Measurements from ENCODE around the gene EXOC3L1.

The EXOC3L1 gene

GRCh38 chr16:67163164-67163998 is 26.6 kb downstream of the EXOC3L1 start:
- peak; percentile 62 for DNase-seq

GRCh38 chr16:67162506-67163163 is 27.3 kb downstream of the EXOC3L1 start:
- no peak for DNase-seq

GRCh38 chr16:67161595-67162058 is 28.3 kb downstream of the EXOC3L1 start:
- DNase-seq, result no peak

GRCh38 chr16:67158637-67159600 is 31.0 kb downstream of the EXOC3L1 start:
- DNase-seq, result peak; percentile 89

- peak; percentile 72 for DNase-seq
Measured at GRCh38 chr16:67157892-67158635, 31.9 kb downstream of the EXOC3L1 start.

GRCh38 chr16:67157106-67157748 is 32.7 kb downstream of the EXOC3L1 start:
- no peak for DNase-seq

GRCh38 chr16:67156143-67156844 is 33.6 kb downstream of the EXOC3L1 start:
- DNase-seq, result no peak

GRCh38 chr16:67155295-67156142 is 34.4 kb downstream of the EXOC3L1 start:
- DNase-seq, result peak; percentile 85

GRCh38 chr16:67154578-67155294 is 35.2 kb downstream of the EXOC3L1 start:
- DNase-seq, result no peak

GRCh38 chr16:67151431-67152097 is 38.4 kb downstream of the EXOC3L1 start:
- no peak for DNase-seq

GRCh38 chr16:67150833-67151396 is 39.0 kb downstream of the EXOC3L1 start, which contains the start of gene B3GNT9:
Gene B3GNT9 (minus strand): TSS chr16:67150998. CDS start chr16:67150485, 513 bp downstream.
- peak; percentile 41 for DNase-seq

- DNase-seq, result peak; percentile 53
Measured at GRCh38 chr16:67150047-67150832, 39.7 kb downstream of the EXOC3L1 start.

- no peak for DNase-seq
Measured at GRCh38 chr16:67149276-67150046, 40.5 kb downstream of the EXOC3L1 start.

GRCh38 chr16:67148656-67149275 is 41.2 kb downstream of the EXOC3L1 start:
- DNase-seq, result no peak

GRCh38 chr16:67148221-67148620 is 41.7 kb downstream of the EXOC3L1 start:
- no peak for DNase-seq

All from CD4-positive, alpha-beta T cell treated with Interleukin-12 subunit alpha and Interleukin-12 subunit beta, for 1 hour (primary cell).